Measurements from ENCODE around the gene NIT1. TPM values are rescaled to one million over a fixed set of nuclear protein-coding genes. Genes with fewer than 3 reads are reported as not detected.

NIT1 gene
- total RNA-seq, 1 experiment from 2014 or later, result 65.9 TPM

- Histone ChIP-seq H3K4me2 (ENCODE audit: low read length) (peak overlapping the region; percentile 87), H3K36me3 (ENCODE audit: control insufficient read depth in 1 of 2, insufficient read depth in 2 of 2, low read length in 2 of 2) (peaks cover 11 to 33% of the 10 kb centered on the region in 2 experiments; a peak in 2 of 4 replicates), H3K9ac (ENCODE audit: low read length) (peak overlapping the region; percentile 82), H3K79me2 (ENCODE audit: insufficient read depth, low read length) (no peaks in the 10 kb centered on the region; the same call in 1 of the 2 replicates), H4K20me1 (ENCODE audit: insufficient read depth) (no peaks in the 10 kb centered on the region), H3K4me1 (ENCODE audit: control insufficient read depth in 1 of 2, insufficient read depth in 2 of 2, low read length in 2 of 2) (peaks cover 3 to 31% of the 10 kb centered on the region in 2 experiments; a peak in 3 of 4 replicates), H3K9me3 (ENCODE audit: control insufficient read depth in 1 of 2, insufficient read depth in 1 of 2, low read depth in 1 of 2, low read length in 2 of 2) (no peaks in the 10 kb centered on the region), H3K9me2 (ENCODE audit: insufficient read depth) (no peaks in the 10 kb centered on the region), H3K27ac (ENCODE audit: low read depth, low read length) (peak overlapping the region; percentile 65), H3K4me3 (replicated peaks in 1 of 2; ENCODE audit: low read depth in 1 of 2, low read length in 2 of 2) (peak overlapping the region; percentile 71 to 82), H3K27me3 (ENCODE audit: insufficient read depth, low read length) (no peaks in the 10 kb centered on the region), H2AFZ (ENCODE audit: low read depth, low read length, poor library complexity, severe bottlenecking) (no peak overlapping the region)
- CTCF ChIA-PET, result interaction anchor here (0.8 to 2.8 kb wide), 9 partner anchors 10 to 575 kb away, joined by 3 to 10 read pairs (median 7); partner anchors contain the start of genes B4GALT3, DEDD, NDUFS2 and TOMM40L
- intact Hi-C loops (cut with micrococcal nuclease), result no loop called here
- DNase-seq (ENCODE audit: low read depth, low spot score), result no peak
- ATAC-seq, result peak; percentile 24
- POLR2A ChIA-PET, result interaction anchor here (0.7 to 3.1 kb wide), 14 partner anchors 9 to 215 kb away, joined by 3 to 24 read pairs (median 6); partner anchors contain the start of genes B4GALT3, DEDD, NDUFS2 and NIT1
- TSS peak; percentile 39 for BruUV-seq (replicated peaks)
- RAD21 ChIA-PET (ENCODE audit: low non-redundant PET in 1 of 2, low total read pairs in 2 of 2, uncharacterized antibody in 2 of 2, unreplicated experiment in 2 of 2), result no interaction called here
- TF ChIP-seq EZH2phosphoT487 (IDR thresholded peaks at IDR 0.05; ENCODE audit: borderline replicate concordance) (no peak), CEBPB (IDR thresholded peaks at IDR 0.05; ENCODE audit: low read depth) (no peak), ZNF274 (IDR thresholded peaks at IDR 0.05; ENCODE audit: low read depth, low read length) (no peak), SRF (IDR thresholded peaks at IDR 0.05; ENCODE audit: low read depth) (no peak), EZH2 (IDR thresholded peaks at IDR 0.05) (no peak), SP1 (IDR thresholded peaks at IDR 0.05; ENCODE audit: low read depth) (no peak), TCF7L2 (IDR thresholded peaks at IDR 0.05; ENCODE audit: borderline replicate concordance, extremely low read depth, insufficient read depth, insufficient read length) (no peak), ZFX (IDR thresholded peaks at IDR 0.05) (no peak; the same call in 1 of the 2 replicates), SIN3A (IDR thresholded peaks at IDR 0.05; ENCODE audit: low read depth) (no peak), CBX3 (IDR thresholded peaks at IDR 0.05; ENCODE audit: low read depth) (no peak), MAX (IDR thresholded peaks at IDR 0.05) (no peak), REST (IDR thresholded peaks at IDR 0.05; ENCODE audit: low read depth) (no peak), JUND (IDR thresholded peaks at IDR 0.05) (no peak), RAD21 (IDR thresholded peaks at IDR 0.05; ENCODE audit: low read depth) (no peak), ZBTB33 (IDR thresholded peaks at IDR 0.05; ENCODE audit: extremely low read depth, insufficient replicate concordance, low read length) (no peak), POLR2AphosphoS5 (IDR thresholded peaks at IDR 0.05; ENCODE audit: low read depth, low read length) (no peak), CTCF (IDR thresholded peaks at IDR 0.05 in 2 of 3, conservative IDR thresholded peaks at IDR 0.05 in 1 of 3; ENCODE audit: borderline replicate concordance in 1 of 3, insufficient read depth in 1 of 3, low read depth in 2 of 3, low read length in 2 of 3) (no peak), ATF3 (IDR thresholded peaks at IDR 0.05) (no peak)
Measured at GRCh38 chr1:161166669-161167548, 49.0 kb downstream of the NIT1 start.

All from HCT116 (cell line).